Right lobe of liver (tissue), 6 donors: ENCODE measurements around the gene LDB2. TPM values are rescaled to one million over a fixed set of nuclear protein-coding genes. Genes with fewer than 3 reads are reported as not detected.

ENCODE experiments used
- ATAC-seq, 4 donors: fragments of 200-7000 bp; cut with Tn5 transposase; one replicate each; pipeline ENCODE4 v1.9.1; 2020; ENCODE audit warnings: mild to moderate bottlenecking in 4 of 4, moderate library complexity in 4 of 4
- DNase-seq, 3 donors: peaks; one replicate each; pipeline ENCODE4 v3.0.0-alpha.2; 2020
- H3K27ac ChIP-seq, 3 donors: fragments of 200-600 bp; one replicate each; pipeline ENCODE4 v1.8.0; 2022
- H3K27me3 ChIP-seq, 2 donors: fragments of 200-600 bp; one replicate each; pipeline ENCODE4 v1.8.0; 2022
- H3K36me3 ChIP-seq, 4 donors: fragments of 200-600 bp; sonication (generic) in 1 of 4; one replicate each; pipeline versions ENCODE4 v1.5.1 to v1.8.0; 2017 to 2022; ENCODE audit warnings: control low read depth in 1 of 4
- H3K4me1 ChIP-seq, 4 donors: fragments of 200-600 bp; sonication (generic) in 1 of 4; one replicate each; pipeline versions ENCODE4 v1.5.1 to v1.8.0; 2017 to 2022; ENCODE audit warnings: control low read depth in 1 of 4
- H3K4me3 ChIP-seq, 3 donors: fragments of 200-600 bp; one replicate each; pipeline ENCODE4 v1.8.0; 2022
- H3K9me3 ChIP-seq, 4 donors: fragments of 200-600 bp; sonication (generic) in 1 of 4; one replicate each; pipeline versions ENCODE4 v1.5.1 to v1.8.0; 2017 to 2022; ENCODE audit warnings: control low read depth in 1 of 4
- CTCF ChIP-seq, 4 donors: fragments of 200-600 bp in 3 of 4; fragments of 450-650 bp in 1 of 4; IDR thresholded peaks; one replicate each; pipeline versions ENCODE4 v1.5.1 to v1.8.0; 2016 to 2022; ENCODE audit warnings: antibody characterized with exemption in 4 of 4, mild to moderate bottlenecking in 2 of 4
- POLR2A ChIP-seq: fragments of 450-650 bp; IDR thresholded peaks from one replicate; pipeline ENCODE4 v1.6.1; 2017; ENCODE audit warnings: antibody characterized with exemption, mild to moderate bottlenecking
- WGBS: methylation state at CpG from one replicate; pipeline ENCODE4 v1.1.6; 2018; ENCODE audit warnings: low coverage, low lambda C conversion rate; ENCODE audit not compliant: insufficient coverage; ENCODE audit errors: missing lambda C conversion rate; 5-methylcytosine and 5-hydroxymethylcytosine counted together
- intact Hi-C, 2 donors: fragments of 100-400 bp; cut with DNase I; formaldehyde crosslinking; loops; one replicate each; pipeline versions ENCODE4 v1.11.2 to v1.14.1; 2022
- total RNA-seq, 6 experiments: library from RNA; depleted of rRNA in 2 of 6; stranded (reverse); fragments of >200 nt in 2 of 6; fragmentation: NEBNext Ultra II Directional in 3 of 6; extraction: Animal tissue kit (Norgen Biotek cat#: 25700) in 3 of 6; gene quantifications; one replicate each; pipeline versions ENCODE4 v1.1.0 to v1.2.4, GENCODE V29; 2016 to 2023
- donor health status: DM: no; HTN: yes; CAD: no.
- donor health status: DM: no; HTN: no; CAD: no.
- donor health status: DM: no; HTN: no; CAD: no.
- donor health status: DM: no; HTN: yes; CAD: no.
- donor health status: DM: no; HTN: yes; CAD: no.

LDB2 gene
- total RNA-seq, 6 experiments from 2014 or later = 11.4 to 26.6 (median 17.3) TPM

- H3K36me3 ChIP-seq = no peaks in the 10 kb centered on the region
- DNase-seq (no peak), ATAC-seq (no peak)
- H3K4me1 ChIP-seq = peaks cover 0 to 4% (median 0%) of the 10 kb centered on the region in 4 donors
- intact Hi-C loops = no loop called here
- H3K4me3 ChIP-seq = no peak overlapping the region
- no peak overlapping the region for H3K27ac ChIP-seq
- TF ChIP-seq POLR2A (no peak), CTCF (IDR thresholded peaks at IDR 0.05) (no peak)
- H3K27me3 ChIP-seq = no peaks in the 10 kb centered on the region
- H3K9me3 ChIP-seq = no peaks in the 10 kb centered on the region
Measured at GRCh38 chr4:16713271-16713670, 185.2 kb downstream of the LDB2 start.

- TF ChIP-seq CTCF (IDR thresholded peaks at IDR 0.05) (no peak), POLR2A (no peak)
- DNase-seq (no peak), ATAC-seq (no peak)
- no peaks in the 10 kb centered on the region for H3K27me3 ChIP-seq
- intact Hi-C loops = no loop called here
- H3K36me3 ChIP-seq = no peaks in the 10 kb centered on the region
- no peaks in the 10 kb centered on the region for H3K4me1 ChIP-seq
- H3K4me3 ChIP-seq = no peak overlapping the region
- no peaks in the 10 kb centered on the region for H3K9me3 ChIP-seq
- whole genome bisulfite sequencing = 60% methylated on average over 3 of the region's 3 CpGs
- H3K27ac ChIP-seq = no peak overlapping the region
Measured at GRCh38 chr4:16710198-16710597, 188.2 kb downstream of the LDB2 start.

GRCh38 chr4:16707874-16708273 is 190.6 kb downstream of the LDB2 start:
- intact Hi-C loops = no loop called here
- TF ChIP-seq CTCF (IDR thresholded peaks at IDR 0.05) (no peak), POLR2A (no peak)
- no peaks in the 10 kb centered on the region for H3K27me3 ChIP-seq
- H3K36me3 ChIP-seq = no peaks in the 10 kb centered on the region
- no peak overlapping the region for H3K27ac ChIP-seq
- H3K4me1 ChIP-seq = no peaks in the 10 kb centered on the region
- no peak overlapping the region for H3K4me3 ChIP-seq
- peak in 1 of 4 donors; percentile 36 for ATAC-seq
- H3K9me3 ChIP-seq = no peaks in the 10 kb centered on the region
- no peak for DNase-seq
- 43% methylated on average over 4 of the region's 4 CpGs for WGBS

- DNase-seq (no peak), ATAC-seq (no peak)
- H3K36me3 ChIP-seq = no peaks in the 10 kb centered on the region
- intact Hi-C loops = no loop called here
- no peak overlapping the region for H3K27ac ChIP-seq
- no peaks in the 10 kb centered on the region for H3K4me1 ChIP-seq
- WGBS = 73% methylated on average over 6 of the region's 6 CpGs
- H3K4me3 ChIP-seq = no peak overlapping the region
- no peaks in the 10 kb centered on the region for H3K9me3 ChIP-seq
- H3K27me3 ChIP-seq = no peaks in the 10 kb centered on the region
- TF ChIP-seq POLR2A (no peak), CTCF (IDR thresholded peaks at IDR 0.05) (no peak)
Measured at GRCh38 chr4:16706251-16706650, 192.2 kb downstream of the LDB2 start.

- H3K4me1 ChIP-seq = no peaks in the 10 kb centered on the region
- H3K27ac ChIP-seq = no peak overlapping the region
- H3K27me3 ChIP-seq = no peaks in the 10 kb centered on the region
- no peak overlapping the region for H3K4me3 ChIP-seq
- TF ChIP-seq CTCF (IDR thresholded peaks at IDR 0.05) = no peak
- TF ChIP-seq POLR2A = no peak
- H3K36me3 ChIP-seq = no peaks in the 10 kb centered on the region
- DNase-seq = no peak
- no peak for ATAC-seq
- no peaks in the 10 kb centered on the region for H3K9me3 ChIP-seq
- intact Hi-C loops = no loop called here
- WGBS = 69% methylated on average over 3 of the region's 3 CpGs
Measured at GRCh38 chr4:16705341-16705740, 193.1 kb downstream of the LDB2 start.
